Body of pancreas (tissue), 4 donors: ENCODE data around the gene NUDT1.

Source experiments
- CTCF ChIP-seq, 7 experiments: fragments of 450-650 bp in 4 of 7; fragments of 200-600 bp in 3 of 7; sonication (generic) in 3 of 7; IDR thresholded peaks; one replicate each; pipeline ENCODE4 v1.5.1; 2016 to 2019; ENCODE audit warnings: antibody characterized with exemption in 7 of 7
- POLR2A ChIP-seq, 3 donors: fragments of 450-650 bp; IDR thresholded peaks; one replicate each; pipeline ENCODE4 v1.6.1; 2016; ENCODE audit warnings: antibody characterized with exemption in 3 of 3, mild to moderate bottlenecking in 2 of 3

GRCh38 chr7:2289111-2289586 is 47.1 kb downstream of the NUDT1 start:
- TF ChIP-seq CTCF (IDR thresholded peaks at IDR 0.05) (no peak), POLR2A (IDR thresholded peaks at IDR 0.05) (no peak)
